GM12872 (cell line): Measurements from ENCODE around the gene SMCR8.

Experiments
- TF ChIP-seq, protein P1 (sequence below): IDR thresholded peaks from 3 replicates; pipeline ENCODE4 v1.5.1; 2011; ENCODE audit warnings: low read depth, mild to moderate bottlenecking, low read length, moderate library complexity; ENCODE audit not compliant: insufficient read depth

The SMCR8 gene

DNA sequence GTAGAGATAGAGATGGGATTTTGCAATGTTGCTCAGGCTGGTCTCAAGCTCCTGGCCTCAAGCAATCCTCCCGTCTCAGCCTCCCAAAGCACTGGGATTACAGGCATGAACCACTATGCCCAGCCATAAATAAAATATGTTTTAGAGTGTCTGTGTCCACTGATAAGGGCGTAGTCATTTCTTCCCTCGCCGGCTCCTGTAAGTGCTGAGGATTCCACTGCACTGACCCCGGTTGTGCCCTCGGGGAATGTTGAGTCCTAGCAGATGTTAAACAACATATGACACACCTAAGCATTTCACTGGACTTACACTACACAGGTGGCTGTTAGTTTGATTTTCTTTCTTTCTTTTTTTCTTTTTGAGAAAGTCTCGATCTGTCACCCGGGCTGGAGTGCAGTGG is 53.9 kb downstream of the SMCR8 start:
- TF ChIP-seq, protein P1, sequence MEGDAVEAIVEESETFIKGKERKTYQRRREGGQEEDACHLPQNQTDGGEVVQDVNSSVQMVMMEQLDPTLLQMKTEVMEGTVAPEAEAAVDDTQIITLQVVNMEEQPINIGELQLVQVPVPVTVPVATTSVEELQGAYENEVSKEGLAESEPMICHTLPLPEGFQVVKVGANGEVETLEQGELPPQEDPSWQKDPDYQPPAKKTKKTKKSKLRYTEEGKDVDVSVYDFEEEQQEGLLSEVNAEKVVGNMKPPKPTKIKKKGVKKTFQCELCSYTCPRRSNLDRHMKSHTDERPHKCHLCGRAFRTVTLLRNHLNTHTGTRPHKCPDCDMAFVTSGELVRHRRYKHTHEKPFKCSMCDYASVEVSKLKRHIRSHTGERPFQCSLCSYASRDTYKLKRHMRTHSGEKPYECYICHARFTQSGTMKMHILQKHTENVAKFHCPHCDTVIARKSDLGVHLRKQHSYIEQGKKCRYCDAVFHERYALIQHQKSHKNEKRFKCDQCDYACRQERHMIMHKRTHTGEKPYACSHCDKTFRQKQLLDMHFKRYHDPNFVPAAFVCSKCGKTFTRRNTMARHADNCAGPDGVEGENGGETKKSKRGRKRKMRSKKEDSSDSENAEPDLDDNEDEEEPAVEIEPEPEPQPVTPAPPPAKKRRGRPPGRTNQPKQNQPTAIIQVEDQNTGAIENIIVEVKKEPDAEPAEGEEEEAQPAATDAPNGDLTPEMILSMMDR: no peak

DNA sequence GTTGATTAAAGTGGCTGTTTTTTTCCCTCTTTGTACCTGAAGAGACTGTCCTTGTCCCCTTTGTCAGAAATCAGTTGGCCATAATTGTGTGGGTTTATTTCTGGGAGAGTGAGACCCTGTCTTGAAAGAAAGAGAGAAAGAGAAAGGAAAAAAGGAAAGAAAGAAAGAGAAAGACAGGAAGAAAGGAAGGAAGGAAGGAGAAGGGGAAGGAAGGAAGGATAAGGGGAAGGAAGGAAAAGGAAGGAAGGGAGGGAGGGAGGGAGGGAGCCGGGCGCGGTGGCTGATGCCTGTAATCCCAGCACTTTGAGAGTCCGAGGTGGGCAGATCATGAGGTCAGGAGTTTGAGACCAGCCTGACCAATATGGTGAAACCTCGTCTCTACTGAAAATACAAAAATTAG is 55.7 kb downstream of the SMCR8 start:
- TF ChIP-seq, protein P1: no peak

DNA sequence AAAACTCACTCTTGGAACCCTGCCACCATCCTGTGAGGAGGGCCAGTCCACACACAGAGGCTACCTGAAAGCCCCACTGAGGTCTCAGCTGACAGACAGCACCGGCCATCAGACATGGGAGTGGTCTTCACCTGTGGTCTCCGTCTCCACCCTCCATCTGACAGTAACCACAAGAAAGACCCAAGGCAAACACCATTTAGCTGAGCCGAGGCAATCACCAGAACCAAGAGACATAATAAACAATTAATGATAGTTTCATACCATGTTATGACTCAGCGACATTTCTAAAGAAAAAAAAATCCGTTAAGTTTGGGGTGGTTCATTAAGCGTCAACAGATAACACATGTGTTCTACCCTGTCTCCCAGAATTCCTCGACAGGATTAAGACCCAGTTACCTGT is 56.4 kb downstream of the SMCR8 start:
- TF ChIP-seq, protein P1: no peak

DNA sequence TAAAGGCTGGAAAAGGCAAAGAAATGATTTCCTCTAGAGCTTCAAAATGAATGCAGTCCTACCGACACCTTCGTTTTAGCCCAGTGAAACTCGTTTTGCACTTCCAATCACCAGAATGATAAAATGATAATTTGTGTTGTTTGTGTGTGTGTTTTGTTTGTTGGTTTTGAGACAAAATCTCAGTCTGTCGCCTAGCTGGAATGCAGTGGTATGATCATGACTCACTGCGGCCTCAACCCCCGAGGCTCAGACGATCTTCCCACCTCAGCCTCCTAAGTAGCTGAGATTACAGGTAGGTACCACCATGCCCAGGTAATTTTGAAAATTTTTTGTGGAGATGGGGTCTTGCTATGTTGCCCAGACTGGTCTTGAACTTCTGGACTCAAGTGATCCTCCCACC is 59.1 kb downstream of the SMCR8 start:
- TF ChIP-seq, protein P1: no peak
